Gastroesophageal sphincter (tissue), 4 donors: ENCODE data around the gene ZNF248. TPM values are rescaled to one million over a fixed set of nuclear protein-coding genes. Genes with fewer than 3 reads are reported as not detected.

Source experiments
- ATAC-seq: fragments of 150-250 bp; one replicate; pipeline ENCODE4 v1.9.1; 2016; ENCODE audit warnings: mild to moderate bottlenecking, moderate library complexity
- H3K27ac ChIP-seq, 4 donors: fragments of 200-600 bp; sonication (generic) in 3 of 4; 1 replicate in 3 of 4; 2 replicates in 1 of 4; pipeline ENCODE4 v1.5.1; 2016 to 2019
- H3K27me3 ChIP-seq: fragments of 200-600 bp; sonication (generic); one replicate; pipeline ENCODE4 v1.5.1; 2019
- H3K36me3 ChIP-seq, 2 donors: fragments of 200-600 bp; sonication (generic); one replicate each; pipeline ENCODE4 v1.5.1; 2019; ENCODE audit warnings: control low read depth in 1 of 2
- H3K4me1 ChIP-seq, 3 donors: fragments of 200-600 bp; sonication (generic); 1 replicate in 2 of 3; 2 replicates in 1 of 3; pipeline ENCODE4 v1.5.1; 2016 to 2019; ENCODE audit warnings: control low read depth in 2 of 3
- H3K4me3 ChIP-seq, 2 donors: fragments of 200-600 bp; sonication (generic); one replicate each; pipeline ENCODE4 v1.5.1; 2019; ENCODE audit warnings: mild to moderate bottlenecking in 1 of 2, moderate library complexity in 1 of 2
- H3K9me3 ChIP-seq, 3 donors: fragments of 200-600 bp; sonication (generic); one replicate each; pipeline ENCODE4 v1.5.1; 2017 to 2019; ENCODE audit warnings: control low read depth in 2 of 3
- EP300 ChIP-seq: sonication (generic); formaldehyde crosslinking; IDR thresholded peaks from one replicate; pipeline ENCODE4 v1.6.1; 2017; ENCODE audit warnings: antibody characterized with exemption, mild to moderate bottlenecking
- POLR2A ChIP-seq, 2 donors: fragments of 450-650 bp; IDR thresholded peaks; one replicate each; pipeline ENCODE4 v1.6.1; 2017; ENCODE audit warnings: antibody characterized with exemption in 2 of 2, mild to moderate bottlenecking in 2 of 2, moderate library complexity in 1 of 2
- POLR2AphosphoS5 ChIP-seq: sonication (generic); formaldehyde crosslinking; IDR thresholded peaks from one replicate; pipeline ENCODE4 v1.6.1; 2017; ENCODE audit warnings: antibody characterized with exemption
- WGBS, 2 donors: methylation state at CpG; one replicate each; pipeline ENCODE4 v1.1.5; 2018; ENCODE audit warnings: low coverage in 1 of 2; 5-methylcytosine and 5-hydroxymethylcytosine counted together
- total RNA-seq, 4 donors: library from RNA; depleted of rRNA; stranded (reverse); fragments of >200 nt; gene quantifications; one replicate each; pipeline ENCODE4 v1.1.0, GENCODE V29; 2016
- TF ChIP-seq, protein P1 (sequence below), 4 experiments: fragments of 200-600 bp in 2 of 4; fragments of 450-650 bp in 2 of 4; sonication (generic) in 1 of 4; IDR thresholded peaks; one replicate each; pipeline ENCODE4 v1.5.1; 2017 to 2019; ENCODE audit warnings: antibody characterized with exemption in 4 of 4, mild to moderate bottlenecking in 2 of 4, moderate library complexity in 2 of 4

ZNF248 gene
- total RNA-seq, 4 donors from 2014 or later: 15.9 to 28.9 (median 22.2) TPM

- no peak for ATAC-seq
- Histone ChIP-seq H3K9me3 (peaks cover 0 to 79% (median 0%) of the 10 kb centered on the region in 3 donors), H3K27me3 (no peaks in the 10 kb centered on the region), H3K27ac (no peak overlapping the region), H3K4me1 (no peaks in the 10 kb centered on the region), H3K36me3 (peaks cover 0 to 22% of the 10 kb centered on the region in 2 donors), H3K4me3 (no peak overlapping the region)
- TF ChIP-seq POLR2AphosphoS5 (no peak), EP300 (no peak)
- TF ChIP-seq, protein P1, sequence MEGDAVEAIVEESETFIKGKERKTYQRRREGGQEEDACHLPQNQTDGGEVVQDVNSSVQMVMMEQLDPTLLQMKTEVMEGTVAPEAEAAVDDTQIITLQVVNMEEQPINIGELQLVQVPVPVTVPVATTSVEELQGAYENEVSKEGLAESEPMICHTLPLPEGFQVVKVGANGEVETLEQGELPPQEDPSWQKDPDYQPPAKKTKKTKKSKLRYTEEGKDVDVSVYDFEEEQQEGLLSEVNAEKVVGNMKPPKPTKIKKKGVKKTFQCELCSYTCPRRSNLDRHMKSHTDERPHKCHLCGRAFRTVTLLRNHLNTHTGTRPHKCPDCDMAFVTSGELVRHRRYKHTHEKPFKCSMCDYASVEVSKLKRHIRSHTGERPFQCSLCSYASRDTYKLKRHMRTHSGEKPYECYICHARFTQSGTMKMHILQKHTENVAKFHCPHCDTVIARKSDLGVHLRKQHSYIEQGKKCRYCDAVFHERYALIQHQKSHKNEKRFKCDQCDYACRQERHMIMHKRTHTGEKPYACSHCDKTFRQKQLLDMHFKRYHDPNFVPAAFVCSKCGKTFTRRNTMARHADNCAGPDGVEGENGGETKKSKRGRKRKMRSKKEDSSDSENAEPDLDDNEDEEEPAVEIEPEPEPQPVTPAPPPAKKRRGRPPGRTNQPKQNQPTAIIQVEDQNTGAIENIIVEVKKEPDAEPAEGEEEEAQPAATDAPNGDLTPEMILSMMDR (IDR thresholded peaks at IDR 0.05): no peak
- WGBS, 2 donors: 0% methylated on average over 1 of the region's 1 CpG; no CpG with 5 or more reads in 1 of the 2 donors
Observed at GRCh38 chr10:37812290-37812689, 45.1 kb downstream of the ZNF248 start.

DNA sequence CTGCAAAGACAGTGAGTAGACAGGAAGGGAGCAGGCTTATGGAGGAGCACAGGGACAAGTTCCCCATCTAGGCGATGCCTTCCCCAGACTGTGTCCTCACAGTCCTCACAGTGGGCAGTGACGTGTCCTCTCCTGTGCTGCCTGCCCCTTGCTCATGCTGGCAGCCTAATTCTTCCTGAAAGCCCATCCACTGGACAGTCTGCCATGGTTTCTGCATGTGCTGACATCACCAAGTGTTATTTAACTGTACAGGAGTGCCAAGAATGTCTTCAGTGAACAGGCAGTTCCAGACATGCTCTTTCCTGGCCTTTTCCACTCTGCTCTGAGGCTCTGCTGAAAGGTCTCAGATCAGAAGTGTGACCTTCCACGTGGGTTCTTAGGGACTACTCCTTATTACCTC lies 54.1 kb downstream of the ZNF248 start:
- WGBS, 2 donors: 100% methylated on average over 2 of the region's 3 CpGs; no CpG with 5 or more reads in 1 of the 2 donors
- Histone ChIP-seq H3K27me3 (no peaks in the 10 kb centered on the region), H3K36me3 (peaks cover 0 to 42% of the 10 kb centered on the region in 2 donors), H3K9me3 (peaks cover 0 to 5% (median 0%) of the 10 kb centered on the region in 3 donors), H3K4me1 (no peaks in the 10 kb centered on the region), H3K4me3 (no peak overlapping the region), H3K27ac (no peak overlapping the region)
- ATAC-seq: no peak
- TF ChIP-seq POLR2AphosphoS5: no peak
- TF ChIP-seq, protein P1 (IDR thresholded peaks at IDR 0.05): no peak
- no peak for TF ChIP-seq EP300
- no peak for TF ChIP-seq POLR2A (IDR thresholded peaks at IDR 0.05)

- H3K27me3 ChIP-seq: no peaks in the 10 kb centered on the region
- no peak overlapping the region for H3K27ac ChIP-seq
- no peaks in the 10 kb centered on the region for H3K4me1 ChIP-seq
- H3K9me3 ChIP-seq: peaks cover 0 to 5% (median 0%) of the 10 kb centered on the region in 3 donors
- no peak for TF ChIP-seq POLR2A (IDR thresholded peaks at IDR 0.05)
- no peak for ATAC-seq
- peaks cover 0 to 42% of the 10 kb centered on the region in 2 donors for H3K36me3 ChIP-seq
- H3K4me3 ChIP-seq: no peak overlapping the region
Observed at GRCh38 chr10:37801557-37801956, 55.9 kb downstream of the ZNF248 start.

- WGBS, 2 donors: 75 to 80% methylated on average over 2 of the region's 2 CpGs
- Histone ChIP-seq H3K36me3 (peaks cover 0 to 35% of the 10 kb centered on the region in 2 donors), H3K27ac (no peak overlapping the region), H3K4me1 (no peaks in the 10 kb centered on the region), H3K27me3 (no peaks in the 10 kb centered on the region), H3K9me3 (peaks cover 0 to 61% (median 2%) of the 10 kb centered on the region in 3 donors), H3K4me3 (no peak overlapping the region)
- no peak for TF ChIP-seq EP300
- no peak for TF ChIP-seq POLR2AphosphoS5
- no peak for TF ChIP-seq POLR2A (IDR thresholded peaks at IDR 0.05)
- TF ChIP-seq, protein P1 (IDR thresholded peaks at IDR 0.05): no peak
- no peak for ATAC-seq
Observed at GRCh38 chr10:37794305-37794976, 63.0 kb downstream of the ZNF248 start.

GRCh38 chr10:37789590-37789989 lies 67.8 kb downstream of the ZNF248 start:
- 30 to 60% methylated on average over 2 of the region's 2 CpGs for WGBS, 2 donors
- no peak for ATAC-seq
- no peaks in the 10 kb centered on the region for H3K27me3 ChIP-seq
- peaks cover 0 to 33% of the 10 kb centered on the region in 2 donors for H3K36me3 ChIP-seq
- H3K4me3 ChIP-seq: no peak overlapping the region
- H3K9me3 ChIP-seq: peaks cover 0 to 70% (median 2%) of the 10 kb centered on the region in 3 donors
- no peak for TF ChIP-seq EP300
- TF ChIP-seq, protein P1 (IDR thresholded peaks at IDR 0.05): no peak
- no peak for TF ChIP-seq POLR2A (IDR thresholded peaks at IDR 0.05)
- TF ChIP-seq POLR2AphosphoS5: no peak
- no peak overlapping the region for H3K27ac ChIP-seq
- H3K4me1 ChIP-seq: no peaks in the 10 kb centered on the region
